ENCODE measurements around the gene FERMT3.

- TF ChIP-seq CTCF (IDR thresholded peaks at IDR 0.05) (no peak), ZFX (IDR thresholded peaks at IDR 0.05; ENCODE audit: borderline replicate concordance) (no peak)
Measured at GRCh38 chr11:64176751-64177150, 29.8 kb upstream of the FERMT3 start.
